OCI-LY7 (cell line): ENCODE measurements around the gene STK35. TPM values are rescaled to one million over a fixed set of nuclear protein-coding genes. Genes with fewer than 3 reads are reported as not detected.

ENCODE experiments used
- BruUV-seq: library from RNA; stranded (reverse); fragments of 400-500 nt; replicated peaks from 2 replicates; lab custom pipeline; 2021; lab: Mats Ljungman, UMichigan
- CTCF ChIA-PET: fragments of 300-600 bp; sonication (Branson Sonifier 250); formaldehyde crosslinking; loops from one replicate; lab custom pipeline; 2022; ENCODE audit warnings: antibody characterized with exemption; ENCODE audit not compliant: unreplicated experiment; lab: Charles Lee
- POLR2A ChIA-PET: fragments of 300-600 bp; sonication (Branson Sonifier 250); formaldehyde crosslinking; loops from one replicate; lab custom pipeline; 2022; ENCODE audit warnings: antibody characterized with exemption; lab: Charles Lee
- DNase-seq: peaks from one replicate; pipeline ENCODE4 v3.0.0-alpha.2; 2015; ENCODE audit warnings: low spot score
- H2AFZ ChIP-seq: fragments of 200-600 bp; sonication (generic), shearing (Covaris generic); 2 replicates; pipeline ENCODE4 v1.6.1; 2014; ENCODE audit warnings: mild to moderate bottlenecking, antibody characterized with exemption, low read length, moderate library complexity
- H3K27ac ChIP-seq: fragments of 200-600 bp; sonication (generic); 2 replicates; pipeline ENCODE4 v1.5.1; 2014; ENCODE audit warnings: mixed run types, low read depth, mild to moderate bottlenecking, moderate library complexity, low read length, inconsistent platforms; ENCODE audit not compliant: poor library complexity, severe bottlenecking
- H3K36me3 ChIP-seq: fragments of 200-600 bp; sonication (generic); 2 replicates; pipeline ENCODE4 v1.6.1; 2014; ENCODE audit warnings: mild to moderate bottlenecking, antibody characterized with exemption, low read length, moderate library complexity, mixed read lengths; ENCODE audit not compliant: insufficient read depth
- H3K4me1 ChIP-seq: fragments of 200-600 bp; sonication (generic); 2 replicates; pipeline ENCODE4 v1.5.1; 2014; ENCODE audit warnings: mild to moderate bottlenecking, low read length; ENCODE audit not compliant: insufficient read depth, poor library complexity, severe bottlenecking
- H3K4me2 ChIP-seq: fragments of 200-600 bp; sonication (generic); 2 replicates; pipeline ENCODE4 v1.6.1; 2014; ENCODE audit warnings: mild to moderate bottlenecking, low read length
- H3K4me3 ChIP-seq: fragments of 200-600 bp; sonication (generic); 2 replicates; pipeline ENCODE4 v1.5.1; 2014; ENCODE audit warnings: mild to moderate bottlenecking, low read depth, low read length; ENCODE audit not compliant: poor library complexity, severe bottlenecking
- H3K79me2 ChIP-seq: fragments of 200-600 bp; sonication (generic); 2 replicates; pipeline ENCODE4 v1.6.1; 2016; ENCODE audit warnings: low read depth, mild to moderate bottlenecking, low read length, moderate library complexity, mixed read lengths; ENCODE audit not compliant: insufficient read depth
- H3K9me2 ChIP-seq: fragments of 200-600 bp; sonication (generic); 2 replicates; pipeline ENCODE4 v1.6.1; 2016; ENCODE audit warnings: mild to moderate bottlenecking, low read length, mixed read lengths; ENCODE audit not compliant: insufficient read depth
- H3K9me3 ChIP-seq: fragments of 200-600 bp; sonication (generic); 2 replicates; pipeline ENCODE4 v1.6.1; 2014; ENCODE audit warnings: mild to moderate bottlenecking, mixed run types, low read length, mixed read lengths
- H4K20me1 ChIP-seq: fragments of 200-600 bp; sonication (generic); 2 replicates; pipeline ENCODE4 v1.6.1; 2014; ENCODE audit warnings: mild to moderate bottlenecking, antibody characterized with exemption, low read length, moderate library complexity, mixed read lengths; ENCODE audit not compliant: insufficient read depth
- EZH2phosphoT487 ChIP-seq: fragments of 200-600 bp; sonication (generic); IDR thresholded peaks from 2 replicates; pipeline ENCODE4 v1.6.1; 2018; ENCODE audit warnings: low read depth, borderline replicate concordance, mild to moderate bottlenecking, mixed run types, antibody characterized with exemption, low read length, moderate library complexity, mixed read lengths
- intact Hi-C: fragments of 100-400 bp; cut with micrococcal nuclease; formaldehyde crosslinking; loops from one replicate; pipeline ENCODE4 v1.10.0; 2022; ENCODE audit not compliant: unreplicated experiment
- total RNA-seq, 2 experiments: library from RNA; depleted of rRNA in 1 of 2; stranded (reverse); fragments of >200 nt in 1 of 2; shearing (Covaris generic) in 1 of 2; gene quantifications; 2 replicates each; pipeline ENCODE4 v1.2.3, GENCODE V29; 2014 to 2022
- TF ChIP-seq, protein P1 (sequence below): fragments of 200-600 bp; sonication (generic); conservative IDR thresholded peaks from 2 replicates; pipeline ENCODE4 v1.5.1; 2014; ENCODE audit warnings: mild to moderate bottlenecking, antibody characterized with exemption, low read length, moderate library complexity, mixed read lengths

Gene STK35
- total RNA-seq, 2 experiments from 2014 or later: 21.4 to 22.3 TPM

DNA sequence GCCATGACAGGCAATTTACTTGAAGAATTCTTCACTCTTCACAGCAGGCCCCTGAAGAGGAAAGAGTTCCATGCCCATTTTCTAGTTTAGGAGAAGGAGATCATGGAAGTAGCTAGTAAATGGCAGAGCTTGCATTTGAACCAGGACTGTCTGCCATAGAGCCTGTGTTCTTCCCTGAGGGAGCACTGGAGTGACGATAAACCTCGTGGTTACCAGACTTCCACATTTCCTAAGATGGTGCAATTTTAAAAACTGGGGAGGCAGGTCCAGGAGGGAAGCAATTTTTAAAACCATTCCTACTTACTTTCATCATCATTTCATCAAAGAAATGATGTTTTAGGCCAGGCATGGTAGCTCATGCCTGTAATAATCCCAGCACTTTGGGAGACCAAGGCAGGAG, 36.8 kb downstream of the STK35 start:
- H3K79me2 ChIP-seq: no peaks in the 10 kb centered on the region

GRCh38 chr20:2139250-2139649, 37.6 kb downstream of the STK35 start:
- 0 out of 2 replicates have a peak, but pooled peaks cover 6% of the 10 kb centered on the region for H4K20me1 ChIP-seq
- POLR2A ChIA-PET: no interaction called here
- peaks cover 7% of the 10 kb centered on the region; the same call in 1 of the 2 replicates for H3K36me3 ChIP-seq
- H3K4me2 ChIP-seq: no peak overlapping the region
- no peaks in the 10 kb centered on the region for H3K4me1 ChIP-seq
- TF ChIP-seq EZH2phosphoT487: no peak
- TF ChIP-seq, protein P1, sequence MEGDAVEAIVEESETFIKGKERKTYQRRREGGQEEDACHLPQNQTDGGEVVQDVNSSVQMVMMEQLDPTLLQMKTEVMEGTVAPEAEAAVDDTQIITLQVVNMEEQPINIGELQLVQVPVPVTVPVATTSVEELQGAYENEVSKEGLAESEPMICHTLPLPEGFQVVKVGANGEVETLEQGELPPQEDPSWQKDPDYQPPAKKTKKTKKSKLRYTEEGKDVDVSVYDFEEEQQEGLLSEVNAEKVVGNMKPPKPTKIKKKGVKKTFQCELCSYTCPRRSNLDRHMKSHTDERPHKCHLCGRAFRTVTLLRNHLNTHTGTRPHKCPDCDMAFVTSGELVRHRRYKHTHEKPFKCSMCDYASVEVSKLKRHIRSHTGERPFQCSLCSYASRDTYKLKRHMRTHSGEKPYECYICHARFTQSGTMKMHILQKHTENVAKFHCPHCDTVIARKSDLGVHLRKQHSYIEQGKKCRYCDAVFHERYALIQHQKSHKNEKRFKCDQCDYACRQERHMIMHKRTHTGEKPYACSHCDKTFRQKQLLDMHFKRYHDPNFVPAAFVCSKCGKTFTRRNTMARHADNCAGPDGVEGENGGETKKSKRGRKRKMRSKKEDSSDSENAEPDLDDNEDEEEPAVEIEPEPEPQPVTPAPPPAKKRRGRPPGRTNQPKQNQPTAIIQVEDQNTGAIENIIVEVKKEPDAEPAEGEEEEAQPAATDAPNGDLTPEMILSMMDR: no peak
- H3K79me2 ChIP-seq: no peaks in the 10 kb centered on the region
- no peak overlapping the region for H3K4me3 ChIP-seq
- H2AFZ ChIP-seq: no peak overlapping the region
- no peaks in the 10 kb centered on the region for H3K9me2 ChIP-seq
- H3K27ac ChIP-seq: no peak overlapping the region
- BruUV-seq: no TSS peak
- intact Hi-C loops: no loop called here
- no peak for DNase-seq
- no peaks in the 10 kb centered on the region for H3K9me3 ChIP-seq
- CTCF ChIA-PET: no interaction called here

More for the DNA sequence above, 36.8 kb downstream of the STK35 start:
- Histone ChIP-seq H3K9me3 (no peaks in the 10 kb centered on the region), H3K27ac (no peak overlapping the region), H3K9me2 (no peaks in the 10 kb centered on the region), H3K4me2 (no peak overlapping the region), H3K4me1 (no peaks in the 10 kb centered on the region), H3K4me3 (no peak overlapping the region), H4K20me1 (0 out of 2 replicates have a peak, but pooled peaks cover 6% of the 10 kb centered on the region), H2AFZ (no peak overlapping the region), H3K36me3 (peaks cover 12% of the 10 kb centered on the region; the same call in 1 of the 2 replicates)
- BruUV-seq: no TSS peak
- DNase-seq: no peak
- intact Hi-C loops: no loop called here
- POLR2A ChIA-PET: no interaction called here
- TF ChIP-seq, protein P1: no peak
- no peak for TF ChIP-seq EZH2phosphoT487
- CTCF ChIA-PET: no interaction called here

DNA sequence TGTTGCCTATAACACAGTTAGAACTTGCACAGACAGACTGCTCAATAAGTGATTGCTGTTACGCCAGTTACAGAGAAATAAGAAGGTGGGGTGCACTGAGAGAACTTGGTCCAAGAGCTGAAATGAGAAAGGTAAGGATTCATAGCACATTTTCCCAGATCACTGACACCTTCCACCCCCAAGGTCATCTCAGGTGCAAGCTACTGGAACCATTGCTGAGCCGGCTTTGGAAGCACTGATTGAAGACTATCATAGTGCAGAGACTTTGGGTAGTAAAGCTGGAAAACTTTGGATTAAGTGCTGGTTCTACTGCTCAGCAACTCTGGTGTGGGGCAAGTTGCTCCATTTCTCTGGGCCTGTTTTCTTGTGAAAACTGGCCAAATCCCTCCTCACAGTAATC, 38.1 kb downstream of the STK35 start:
- no peak for DNase-seq
- H3K4me3 ChIP-seq: no peak overlapping the region
- no peak overlapping the region for H3K27ac ChIP-seq
- no peak overlapping the region for H3K4me2 ChIP-seq
- TF ChIP-seq, protein P1: no peak
- TF ChIP-seq EZH2phosphoT487: no peak
- H3K36me3 ChIP-seq: peaks cover 7% of the 10 kb centered on the region
- intact Hi-C loops: no loop called here
- POLR2A ChIA-PET: no interaction called here
- no TSS peak for BruUV-seq
- no peaks in the 10 kb centered on the region for H3K4me1 ChIP-seq
- no peaks in the 10 kb centered on the region for H3K9me3 ChIP-seq
- CTCF ChIA-PET: no interaction called here
- no peak overlapping the region for H2AFZ ChIP-seq
- no peaks in the 10 kb centered on the region for H3K79me2 ChIP-seq
- 0 out of 2 replicates have a peak, but pooled peaks cover 6% of the 10 kb centered on the region for H4K20me1 ChIP-seq
- H3K9me2 ChIP-seq: no peaks in the 10 kb centered on the region
